Kasumi-1 (cell line): ENCODE results near the gene SPG11.
A peak's percentile ranks its signal among the peaks of the same experiment; 100 is the strongest.
"Not testable (repeated sequence)": the region's sequence is repeated elsewhere in the genome, so short reads cannot be mapped to it uniquely, and the experiment has no call there.

ENCODE experiments used
- DNase-seq, 2 experiments: peaks; one replicate each; lab custom pipeline; 2025; lab: John Stamatoyannopoulos, UW

The SPG11 gene

GRCh38 chr15:44625286-44625685, 38.2 kb downstream of the SPG11 start:
- not testable (repeated sequence) for DNase-seq

- DNase-seq, result no peak
Measured at GRCh38 chr15:44623178-44623577, 40.3 kb downstream of the SPG11 start.

- no peak for DNase-seq
Measured at GRCh38 chr15:44620081-44620480, 43.4 kb downstream of the SPG11 start.

GRCh38 chr15:44616974-44617373, 46.5 kb downstream of the SPG11 start:
- DNase-seq, result no peak

- no peak for DNase-seq
Measured at GRCh38 chr15:44606740-44607139, 56.7 kb downstream of the SPG11 start.

- DNase-seq, result no peak
Measured at GRCh38 chr15:44603126-44603525, 60.3 kb downstream of the SPG11 start.

- DNase-seq, result no peak
Measured at GRCh38 chr15:44598892-44599291, 64.6 kb downstream of the SPG11 start.

GRCh38 chr15:44598066-44598465, 65.4 kb downstream of the SPG11 start:
- DNase-seq, result no peak

GRCh38 chr15:44596511-44597010, 66.9 kb downstream of the SPG11 start:
- DNase-seq, result no peak

- no peak for DNase-seq
Measured at GRCh38 chr15:44595656-44596510, 67.6 kb downstream of the SPG11 start.

GRCh38 chr15:44595246-44595645, 68.2 kb downstream of the SPG11 start:
- no peak for DNase-seq

GRCh38 chr15:44593042-44593736, 70.3 kb downstream of the SPG11 start:
- peak; percentile 6 to 26 for DNase-seq

GRCh38 chr15:44591326-44591725, 72.1 kb downstream of the SPG11 start:
- no peak for DNase-seq

- DNase-seq, result no peak
Measured at GRCh38 chr15:44588541-44588940, 74.9 kb downstream of the SPG11 start.

GRCh38 chr15:44585633-44586032, 77.8 kb downstream of the SPG11 start:
- DNase-seq, result no peak

GRCh38 chr15:44584162-44584749, 79.2 kb downstream of the SPG11 start:
- DNase-seq, result no peak

- no peak for DNase-seq
Measured at GRCh38 chr15:44580105-44580504, 83.4 kb downstream of the SPG11 start.

GRCh38 chr15:44574734-44575133, 88.7 kb downstream of the SPG11 start:
- DNase-seq, result no peak

GRCh38 chr15:44573386-44573785, 90.1 kb downstream of the SPG11 start:
- DNase-seq, result no peak

- no peak for DNase-seq
Measured at GRCh38 chr15:44570361-44570760, 93.1 kb downstream of the SPG11 start.

GRCh38 chr15:44569316-44569715, 94.1 kb downstream of the SPG11 start:
- DNase-seq, result no peak

GRCh38 chr15:44568338-44568737, 95.1 kb downstream of the SPG11 start:
- no peak for DNase-seq

- DNase-seq, result no peak
Measured at GRCh38 chr15:44566155-44566540, 97.3 kb downstream of the SPG11 start.
